Activated CD8-positive, alpha-beta memory T cell treated with anti-CD3 and anti-CD28 coated beads, Interleukin-2, amount 50 U/mL, for 1 hour (primary cell): Measurements from ENCODE around the gene EHF.
"Not testable (repeated sequence)": the region's sequence is repeated elsewhere in the genome, so short reads cannot be mapped to it uniquely, and the experiment has no call there.

ENCODE experiments used
- DNase-seq: peaks from one replicate; pipeline ENCODE4 v3.0.0-alpha.2; 2020; ENCODE audit errors: extremely low read depth

Gene EHF

GRCh38 chr11:34620820-34621792 is at the start of gene EHF:
EHF (plus strand) TSS chr11:34621093; CDS start chr11:34642631, 21,538 bp downstream.
- DNase-seq = no peak

- no peak for DNase-seq
Observed at GRCh38 chr11:34573537-34573936, 47.4 kb upstream of the EHF start.

GRCh38 chr11:34575261-34575660 is 45.6 kb upstream of the EHF start:
- DNase-seq = no peak

GRCh38 chr11:34575671-34576070 is 45.2 kb upstream of the EHF start:
- no peak for DNase-seq

- DNase-seq = no peak
Observed at GRCh38 chr11:34576331-34576730, 44.6 kb upstream of the EHF start.

GRCh38 chr11:34583818-34584217 is 37.1 kb upstream of the EHF start:
- DNase-seq = no peak

GRCh38 chr11:34585304-34585734 is 35.6 kb upstream of the EHF start:
- DNase-seq = no peak

GRCh38 chr11:34585735-34586487 is 35.0 kb upstream of the EHF start:
- DNase-seq = no peak

- no peak for DNase-seq
Observed at GRCh38 chr11:34586488-34587281, 34.2 kb upstream of the EHF start.

- no peak for DNase-seq
Observed at GRCh38 chr11:34587282-34587677, 33.6 kb upstream of the EHF start.

- DNase-seq = no peak
Observed at GRCh38 chr11:34588023-34588422, 32.9 kb upstream of the EHF start.

- DNase-seq = no peak
Observed at GRCh38 chr11:34588701-34589100, 32.2 kb upstream of the EHF start.

GRCh38 chr11:34589177-34589576 is 31.7 kb upstream of the EHF start:
- DNase-seq = not testable (repeated sequence)

GRCh38 chr11:34593085-34593484 is 27.8 kb upstream of the EHF start:
- no peak for DNase-seq

GRCh38 chr11:34594603-34595002 is 26.3 kb upstream of the EHF start:
- no peak for DNase-seq

- DNase-seq = no peak
Observed at GRCh38 chr11:34595391-34595790, 25.5 kb upstream of the EHF start.

GRCh38 chr11:34595960-34596644 is 24.8 kb upstream of the EHF start:
- no peak for DNase-seq

- DNase-seq = no peak
Observed at GRCh38 chr11:34599406-34599945, 21.4 kb upstream of the EHF start.

GRCh38 chr11:34600339-34601084 is 20.4 kb upstream of the EHF start:
- DNase-seq = no peak

- no peak for DNase-seq
Observed at GRCh38 chr11:34601085-34601444, 19.8 kb upstream of the EHF start.
